Erythroblast (primary cell): ENCODE results near the gene KIRREL3.

Experiments
- DNase-seq, 2 experiments: peaks; one replicate each; lab custom pipeline; 2025; lab: John Stamatoyannopoulos, UW
- GATA1 ChIP-seq: IDR thresholded peaks from 2 replicates; pipeline ENCODE4 v1.6.1; 2011; ENCODE audit warnings: low read depth, mild to moderate bottlenecking, control low read depth, low read length, moderate library complexity
- POLR2A ChIP-seq: IDR thresholded peaks from 2 replicates; pipeline ENCODE4 v1.6.1; 2011; ENCODE audit warnings: mild to moderate bottlenecking, low read length

The KIRREL3 gene

DNA sequence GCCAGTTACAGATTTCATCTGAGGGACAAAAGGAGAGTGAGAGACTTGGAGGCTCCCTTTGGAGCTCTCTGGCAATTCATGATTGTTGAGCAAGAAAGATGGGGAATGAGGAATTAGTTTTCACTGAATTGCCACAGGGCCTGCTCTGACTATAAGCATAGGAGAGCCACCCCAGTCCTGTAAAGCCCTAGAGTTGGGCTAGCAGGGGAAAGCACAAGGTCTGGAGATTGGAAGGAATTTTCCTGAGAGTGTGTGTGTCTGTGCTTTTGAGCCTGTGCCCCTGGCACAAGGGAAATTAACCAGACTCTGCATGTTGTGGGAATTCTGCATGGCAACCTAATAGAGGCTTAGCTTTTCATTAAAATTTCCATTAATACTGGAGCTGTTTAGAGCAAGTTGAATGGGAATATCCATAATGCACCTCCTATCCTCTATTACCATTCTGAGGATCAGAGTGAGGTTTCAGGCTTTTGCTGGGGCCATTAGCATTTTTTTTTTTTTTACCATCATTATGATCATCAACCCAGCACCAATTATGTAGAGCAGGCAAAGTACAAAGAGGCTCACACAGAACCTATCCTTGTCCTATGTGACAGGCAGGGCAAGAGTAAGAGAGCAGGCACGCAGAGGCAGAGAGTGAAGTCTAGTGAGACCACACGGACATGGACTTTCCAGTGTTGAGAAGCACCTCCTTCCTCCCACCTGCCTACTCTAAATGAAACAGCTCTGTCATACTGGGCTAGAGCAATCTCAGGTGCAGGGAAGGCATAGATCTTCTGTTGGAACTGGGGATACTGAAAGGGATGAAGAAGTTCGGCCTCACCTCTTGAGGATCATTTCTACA, 336.6 kb downstream of the KIRREL3 start:
- no peak for DNase-seq
- TF ChIP-seq GATA1, result no peak
- no peak for TF ChIP-seq POLR2A

DNA sequence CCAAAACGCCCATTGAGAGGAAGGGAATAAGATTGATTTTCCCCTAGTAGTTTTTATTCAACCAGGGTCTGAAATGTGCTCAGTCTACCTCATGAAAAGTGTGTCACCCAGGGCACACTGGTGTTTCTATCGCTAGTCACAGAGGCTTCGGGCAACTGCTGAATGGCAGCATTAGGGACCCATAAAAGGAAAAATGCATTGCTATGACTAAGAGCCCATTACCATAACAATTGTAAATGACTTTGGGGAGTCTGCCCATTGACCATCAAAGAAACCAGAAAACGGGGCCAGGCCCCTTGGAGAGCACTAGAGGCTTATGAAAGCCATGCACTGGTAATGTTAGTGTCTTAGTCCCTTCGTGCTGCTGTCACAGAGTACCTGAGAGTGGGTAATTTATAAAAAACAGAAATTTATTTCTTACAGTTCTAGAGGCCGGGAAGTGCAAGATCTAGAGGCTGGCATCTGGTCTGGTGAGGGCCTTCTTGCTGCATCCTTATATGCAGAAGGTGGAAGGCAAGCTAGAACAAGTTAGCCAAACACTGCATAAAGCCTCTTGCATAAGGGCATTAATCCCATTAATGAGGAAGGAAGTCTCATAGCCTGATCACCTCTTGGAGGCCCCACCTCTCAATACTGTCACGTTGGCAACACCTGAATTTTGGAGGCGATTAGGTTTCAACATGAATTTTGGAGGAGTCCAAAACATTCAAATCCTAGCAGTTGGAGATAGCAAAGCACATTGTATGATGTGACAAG, 338.4 kb downstream of the KIRREL3 start:
- no peak for TF ChIP-seq GATA1
- TF ChIP-seq POLR2A, result no peak
- DNase-seq, result no peak

DNA sequence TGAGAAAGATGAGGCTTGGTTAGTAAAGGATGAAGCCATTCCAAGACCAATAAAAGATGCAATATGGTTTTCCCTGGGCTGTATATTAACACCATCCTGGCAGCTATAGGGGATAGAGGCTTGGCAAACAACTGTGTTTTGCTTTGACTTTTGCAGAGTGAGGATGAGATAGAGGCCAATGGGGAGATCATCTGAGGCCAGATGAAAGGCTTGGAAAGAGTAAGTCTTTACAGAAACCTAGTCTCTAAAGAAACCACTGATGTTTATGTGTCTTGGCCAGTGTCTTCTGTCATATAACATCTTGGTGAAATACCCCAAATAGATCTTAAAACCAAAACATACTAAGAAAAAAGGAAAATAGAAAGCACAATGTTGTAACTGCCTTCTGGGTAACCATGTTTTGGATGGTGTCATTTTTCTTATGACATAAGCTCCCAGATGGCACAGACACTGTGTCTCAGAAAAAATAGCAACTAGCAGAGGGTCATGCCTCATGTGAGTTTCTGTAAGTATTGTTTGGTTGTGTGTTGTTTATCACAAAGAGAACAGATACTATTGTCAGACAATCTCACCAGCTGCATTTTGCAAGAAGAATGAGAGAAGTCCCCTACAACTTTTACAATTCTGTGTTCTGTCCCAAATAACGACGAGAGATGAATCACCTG, 339.7 kb downstream of the KIRREL3 start:
- DNase-seq, result no peak
- TF ChIP-seq GATA1 (no peak), POLR2A (no peak)

DNA sequence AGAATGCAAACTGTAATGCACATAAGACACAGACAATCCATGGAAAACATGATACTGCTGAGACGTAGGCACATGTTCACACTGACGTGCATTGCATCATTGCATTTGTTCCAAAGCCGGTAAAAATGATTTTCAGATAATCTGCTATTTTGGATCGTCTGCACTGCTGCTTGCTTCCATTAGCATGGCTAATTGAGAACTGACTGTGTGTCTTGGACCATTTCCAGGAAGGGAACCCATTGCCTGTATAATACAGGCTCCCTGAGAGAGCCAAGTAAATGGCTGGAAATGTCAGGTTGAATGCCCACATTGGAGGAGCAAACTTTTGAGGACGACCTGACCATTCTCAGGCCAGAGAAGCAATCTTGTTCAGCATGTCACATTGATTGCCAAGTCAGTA, 340.2 kb downstream of the KIRREL3 start:
- TF ChIP-seq GATA1 (no peak), POLR2A (no peak)
- no peak for DNase-seq

DNA sequence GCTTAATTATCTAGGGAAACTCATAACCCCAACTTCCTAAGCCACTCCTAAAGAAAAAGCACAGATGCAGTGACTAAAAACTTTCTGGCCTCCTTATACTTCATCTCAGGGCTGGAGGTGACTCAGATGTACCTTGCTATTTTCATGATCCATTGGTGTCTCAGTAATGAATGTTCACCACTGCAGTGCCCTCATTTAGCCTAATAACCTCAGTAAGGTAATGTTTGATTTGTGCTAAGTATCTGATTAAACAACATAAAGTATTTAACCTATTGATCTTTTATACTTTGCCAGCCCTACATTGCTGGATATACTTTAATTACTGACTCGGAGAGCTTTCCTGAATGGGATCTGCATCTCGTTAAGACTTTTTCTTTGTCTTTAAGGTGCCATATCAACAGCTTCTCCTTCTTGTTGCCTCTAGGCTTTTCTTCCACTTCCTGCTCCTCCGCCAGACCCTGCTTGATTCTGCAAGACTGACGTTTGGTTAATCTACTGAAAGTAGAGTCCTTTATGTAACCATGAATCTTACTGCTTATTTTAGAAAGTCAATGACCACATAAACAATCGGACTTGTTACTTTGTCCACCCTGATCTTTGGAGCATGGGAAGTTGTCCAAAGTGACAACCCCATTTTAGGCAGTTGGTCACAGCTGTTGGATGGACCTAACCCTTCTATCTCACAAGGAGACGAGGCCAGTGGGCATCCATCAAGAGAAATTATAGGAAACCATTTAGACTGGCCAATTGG, 342.1 kb downstream of the KIRREL3 start:
- no peak for DNase-seq
- TF ChIP-seq GATA1 (no peak), POLR2A (no peak)

DNA sequence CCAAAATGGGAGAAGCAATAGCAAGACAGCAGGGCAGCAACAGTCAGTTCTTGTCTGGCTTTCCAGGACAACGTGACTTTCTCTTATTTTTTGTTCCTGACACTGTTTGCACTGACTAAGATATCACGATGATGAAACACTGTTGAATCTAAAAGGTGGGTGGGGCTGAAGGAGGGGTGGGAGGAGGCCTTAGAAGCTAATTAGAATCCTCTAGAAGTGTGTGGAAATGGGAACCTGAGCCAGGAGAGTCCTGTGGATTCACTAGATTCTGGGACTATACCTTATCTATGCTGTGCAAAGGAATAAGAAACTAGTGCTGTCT, 344.8 kb downstream of the KIRREL3 start:
- no peak for TF ChIP-seq POLR2A
- TF ChIP-seq GATA1, result no peak
- no peak for DNase-seq

DNA sequence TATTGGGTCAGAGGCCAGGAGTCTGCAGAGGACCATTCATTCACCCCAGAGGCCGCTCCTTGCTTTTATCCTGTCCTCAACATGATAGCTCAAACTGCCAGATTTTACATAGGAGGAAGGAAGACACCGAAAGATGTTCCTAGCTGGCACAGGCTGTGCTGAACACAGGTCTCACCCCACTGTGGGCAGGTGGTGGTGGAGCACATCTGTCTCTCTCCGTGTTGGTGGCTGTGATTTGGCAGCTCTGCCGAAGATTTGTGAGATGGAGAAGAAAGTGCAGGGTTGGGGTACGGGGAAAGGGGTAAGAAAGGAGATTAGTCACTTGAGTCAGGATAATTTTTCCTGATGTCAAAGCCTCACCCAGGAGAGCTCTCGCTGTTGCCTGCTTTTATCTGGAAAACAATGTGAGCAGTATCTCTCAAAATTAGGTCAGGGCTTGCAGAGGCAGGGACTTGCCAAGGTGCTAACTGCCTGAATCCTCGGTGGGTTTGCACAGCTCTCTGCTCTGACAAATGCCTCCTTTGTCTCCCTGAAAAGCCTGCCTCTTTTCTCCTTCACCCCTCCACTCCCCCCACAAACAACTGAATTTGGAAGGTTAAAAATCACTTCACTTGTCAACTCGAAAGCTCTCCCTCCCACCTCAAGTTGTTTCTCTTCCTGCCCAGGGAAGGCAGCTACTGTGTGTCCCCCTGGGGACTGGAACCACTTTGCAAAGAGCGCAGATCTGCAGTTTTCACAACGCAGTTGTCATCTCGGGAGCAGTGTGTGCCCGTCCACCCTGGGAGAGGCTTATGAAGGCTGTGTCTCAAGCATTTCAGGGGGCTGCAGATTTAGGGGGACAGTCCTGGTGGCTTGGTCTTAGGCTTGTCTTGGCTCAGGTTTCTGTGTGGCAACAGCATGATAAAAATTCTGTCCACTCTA, 345.4 kb downstream of the KIRREL3 start:
- no peak for DNase-seq
- no peak for TF ChIP-seq POLR2A
- no peak for TF ChIP-seq GATA1

DNA sequence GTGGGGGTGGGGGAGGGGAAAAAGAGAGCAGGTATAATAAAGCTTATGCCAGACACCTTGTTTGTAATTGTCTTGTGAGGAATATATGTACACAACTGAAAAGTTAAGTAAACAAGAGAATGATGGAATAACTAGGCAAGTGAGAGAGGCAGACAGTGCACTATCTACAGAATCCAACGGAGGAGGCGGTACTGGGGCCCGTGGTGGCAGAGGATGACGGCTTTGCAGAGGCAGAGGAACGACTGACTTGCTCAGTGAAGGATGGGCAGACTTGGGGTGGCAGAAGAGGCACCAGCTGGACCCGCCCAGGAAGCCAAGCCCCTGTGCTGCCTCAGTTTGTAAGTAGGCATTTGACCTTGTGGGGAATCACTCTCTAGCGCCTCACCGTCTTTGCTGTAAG, 347.5 kb downstream of the KIRREL3 start:
- DNase-seq, result no peak
- TF ChIP-seq POLR2A (no peak), GATA1 (no peak)

DNA sequence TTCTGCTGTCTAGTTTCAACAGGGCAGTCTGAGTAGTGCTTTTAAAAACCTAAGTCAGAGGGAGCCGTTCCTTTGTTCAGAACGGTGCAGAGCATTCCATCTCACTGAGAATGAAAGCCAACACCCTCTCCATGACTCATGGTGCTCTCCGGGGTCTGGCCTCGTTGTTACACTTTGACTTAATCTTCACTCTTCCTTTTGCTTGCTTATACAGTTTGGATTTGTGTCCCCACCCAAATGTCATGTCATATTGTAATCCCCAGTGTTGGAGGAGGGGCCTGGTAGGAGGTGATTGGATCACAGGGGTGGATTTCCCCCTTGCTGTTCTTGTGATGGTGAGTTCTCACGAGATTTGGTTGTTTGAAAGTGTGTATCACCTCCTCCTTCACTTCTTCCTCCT, 352.8 kb downstream of the KIRREL3 start:
- no peak for DNase-seq
- no peak for TF ChIP-seq GATA1
- TF ChIP-seq POLR2A, result no peak

DNA sequence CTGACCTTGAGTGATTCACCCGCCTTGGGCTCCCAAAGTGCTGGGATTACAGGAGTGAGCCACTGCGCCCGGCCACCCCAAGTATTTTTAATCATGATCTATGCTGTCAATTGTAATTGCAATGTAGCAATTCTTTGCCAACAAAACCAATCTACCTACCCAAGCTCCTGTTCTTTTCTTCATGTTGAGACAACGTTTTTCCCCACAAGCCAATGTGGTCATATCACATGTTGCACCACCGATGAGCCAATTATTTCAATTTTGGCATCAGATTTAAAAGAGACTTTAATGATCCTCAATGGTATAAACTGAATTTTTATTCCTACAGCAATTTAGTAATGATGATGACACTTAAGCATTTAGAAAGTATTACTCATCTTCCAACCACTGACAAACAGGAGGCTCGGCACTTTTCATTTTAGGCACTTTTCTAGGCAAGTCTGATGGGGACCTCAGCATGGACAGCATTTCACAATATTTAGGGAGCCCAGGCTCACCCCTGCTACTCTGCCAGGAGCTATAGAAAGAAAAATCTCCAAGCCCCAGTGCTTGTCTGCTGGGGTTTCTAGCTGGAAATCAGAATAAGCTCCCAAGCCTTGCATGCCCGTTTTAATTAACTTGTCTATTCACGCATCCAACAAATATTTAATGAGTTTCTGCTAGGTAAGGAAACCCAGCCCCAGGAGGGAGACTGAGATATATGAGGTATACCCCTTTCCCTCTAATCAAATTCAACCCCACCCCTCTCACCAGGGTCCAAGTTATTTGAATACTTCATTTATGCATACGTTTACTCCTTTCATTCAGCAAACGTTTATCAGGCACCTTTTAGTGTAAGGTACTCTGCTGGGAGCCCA, 353.6 kb downstream of the KIRREL3 start:
- TF ChIP-seq GATA1 (no peak), POLR2A (no peak)
- no peak for DNase-seq

DNA sequence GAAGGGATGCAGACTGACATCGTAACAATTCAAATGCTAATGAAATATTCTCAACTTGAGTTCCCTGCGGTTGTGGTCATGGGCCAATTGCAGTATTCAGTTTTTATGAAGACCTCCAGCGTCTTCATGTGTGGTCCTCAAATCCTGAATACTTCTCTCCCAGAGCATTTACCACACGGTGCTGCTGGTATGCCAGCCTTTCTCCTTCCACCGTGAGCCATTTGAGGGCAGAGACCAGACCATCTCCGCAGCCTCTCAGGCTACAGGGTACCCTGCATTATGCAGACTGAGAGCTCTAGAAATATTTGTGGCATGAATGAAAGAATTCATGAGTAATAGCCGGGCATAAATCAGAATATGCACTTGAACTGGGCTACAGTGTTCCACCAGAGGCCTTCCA, 355.4 kb downstream of the KIRREL3 start:
- DNase-seq, result no peak
- TF ChIP-seq POLR2A, result no peak
- TF ChIP-seq GATA1, result no peak

DNA sequence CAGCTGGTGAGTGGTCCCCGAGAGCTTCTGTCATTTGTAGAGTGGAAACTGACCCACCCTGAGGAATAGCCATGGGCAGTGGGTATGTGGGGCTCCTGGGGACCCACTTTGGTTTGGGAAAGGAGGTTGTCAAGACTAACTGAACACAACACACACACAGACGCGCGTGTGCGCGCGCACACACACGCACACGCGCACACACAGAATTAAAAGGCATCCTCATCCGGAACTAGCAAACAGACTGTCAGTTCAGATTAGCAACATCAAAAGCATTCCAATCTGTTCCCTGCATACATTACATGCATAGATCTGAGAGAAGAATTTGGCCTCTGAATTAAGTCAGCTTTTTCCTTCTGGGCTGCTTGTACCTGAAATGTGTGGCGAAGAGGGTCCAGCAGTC, 360.4 kb downstream of the KIRREL3 start:
- TF ChIP-seq POLR2A (no peak), GATA1 (no peak)
- DNase-seq, result no peak
